Amniotic stem cell (primary cell): Measurements from ENCODE around the gene PFKFB3.
"Not testable (repeated sequence)": the region's sequence is repeated elsewhere in the genome, so short reads cannot be mapped to it uniquely, and the experiment has no call there.

Source experiments
- DNase-seq: peaks from one replicate; lab custom pipeline; 2025; lab: John Stamatoyannopoulos, UW

PFKFB3 gene

GRCh38 chr10:6236349-6237198, 33.8 kb downstream of the PFKFB3 start:
- DNase-seq = no peak

DNA sequence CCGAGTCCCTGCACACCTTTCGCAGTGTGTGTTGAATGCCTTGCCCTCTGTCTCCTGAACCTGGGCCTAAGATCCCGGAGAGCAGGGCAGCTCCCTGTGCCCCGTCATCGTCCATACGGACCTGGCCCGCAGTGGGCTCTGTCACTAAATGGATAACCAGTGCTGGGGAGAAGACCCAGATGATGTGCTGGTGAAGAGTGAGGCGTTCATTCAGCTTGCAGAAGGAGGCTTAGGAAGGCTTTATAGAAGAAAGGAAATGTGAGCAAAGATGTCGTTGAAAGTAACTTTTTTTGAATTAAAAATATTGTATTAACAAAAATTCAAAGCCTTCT, 34.4 kb downstream of the PFKFB3 start:
- DNase-seq = no peak

DNA sequence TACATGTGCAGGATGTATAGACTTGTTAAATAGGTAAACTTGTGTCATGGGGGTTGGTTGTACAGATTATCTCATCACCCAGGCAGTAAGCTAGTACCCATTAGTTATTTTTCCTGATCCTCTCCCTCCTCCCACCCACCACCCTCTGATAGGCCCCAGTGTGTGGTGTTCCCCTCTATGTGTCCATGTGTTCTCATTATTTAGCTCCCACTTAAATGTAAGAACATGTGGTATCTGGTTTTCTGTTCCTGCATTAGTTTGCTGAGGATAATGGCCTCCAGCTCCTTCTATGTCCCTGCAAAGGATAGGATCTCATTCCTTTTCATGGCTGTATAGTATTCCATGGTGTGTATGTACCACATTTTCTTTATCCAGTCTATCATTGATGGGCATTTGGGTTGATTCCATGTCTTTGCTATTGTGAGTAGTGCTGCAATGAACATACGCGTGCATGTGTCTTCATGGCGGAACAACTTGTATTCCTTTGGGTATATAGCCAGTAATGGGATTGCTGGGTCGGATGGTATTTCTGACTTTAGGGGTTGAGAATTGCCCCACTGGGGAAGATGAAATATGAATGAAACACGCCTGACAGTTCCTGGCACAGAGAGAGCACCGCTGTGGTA, 36.0 kb downstream of the PFKFB3 start:
- not testable (repeated sequence) for DNase-seq

DNA sequence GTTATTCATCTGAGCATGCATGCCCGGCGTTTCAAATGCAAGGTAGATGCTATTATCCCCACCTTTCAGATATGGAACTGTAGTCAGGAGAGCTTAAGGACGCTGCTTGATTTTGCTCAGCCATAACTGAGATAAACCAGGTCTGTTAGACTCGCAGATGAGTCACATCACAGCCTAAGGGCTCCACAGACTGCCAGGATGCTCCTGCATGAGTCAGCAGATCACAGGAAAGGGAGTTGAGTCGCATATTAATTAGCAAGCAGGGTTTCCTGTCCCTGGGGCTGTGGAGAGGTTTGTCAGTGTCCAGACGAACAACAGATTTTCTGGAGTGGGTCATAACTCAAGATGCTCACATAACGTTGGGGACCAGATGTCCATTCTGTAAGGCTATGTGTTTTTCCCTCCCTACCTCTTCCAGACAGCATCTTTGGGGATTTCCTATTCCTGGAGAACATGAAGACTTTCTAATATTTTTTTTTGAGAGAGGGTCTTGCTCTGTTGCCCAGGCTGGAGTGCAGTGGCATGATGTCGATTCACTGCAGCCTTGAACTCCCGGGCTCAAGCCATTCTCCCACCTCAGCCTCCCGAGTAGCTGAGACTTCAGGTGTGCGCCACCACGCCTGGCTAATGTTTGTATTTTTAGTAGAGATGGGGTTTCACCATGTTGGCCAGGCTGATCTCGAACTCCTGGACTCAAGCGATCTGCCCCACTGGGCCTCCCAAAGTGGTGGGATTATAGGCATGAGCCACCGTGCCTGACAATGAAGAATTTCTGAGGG, 36.7 kb downstream of the PFKFB3 start:
- DNase-seq = peak; percentile 97

- no peak for DNase-seq
Observed at GRCh38 chr10:6240254-6240653, 37.5 kb downstream of the PFKFB3 start.

- DNase-seq = no peak
Observed at GRCh38 chr10:6242089-6242488, 39.4 kb downstream of the PFKFB3 start.

GRCh38 chr10:6244510-6244909, 41.8 kb downstream of the PFKFB3 start:
- DNase-seq = no peak

GRCh38 chr10:6247041-6247712, 44.4 kb downstream of the PFKFB3 start:
- DNase-seq = no peak

GRCh38 chr10:6248908-6249307, 46.2 kb downstream of the PFKFB3 start:
- DNase-seq = not testable (repeated sequence)

GRCh38 chr10:6249698-6250097, 47.0 kb downstream of the PFKFB3 start:
- DNase-seq = no peak

DNA sequence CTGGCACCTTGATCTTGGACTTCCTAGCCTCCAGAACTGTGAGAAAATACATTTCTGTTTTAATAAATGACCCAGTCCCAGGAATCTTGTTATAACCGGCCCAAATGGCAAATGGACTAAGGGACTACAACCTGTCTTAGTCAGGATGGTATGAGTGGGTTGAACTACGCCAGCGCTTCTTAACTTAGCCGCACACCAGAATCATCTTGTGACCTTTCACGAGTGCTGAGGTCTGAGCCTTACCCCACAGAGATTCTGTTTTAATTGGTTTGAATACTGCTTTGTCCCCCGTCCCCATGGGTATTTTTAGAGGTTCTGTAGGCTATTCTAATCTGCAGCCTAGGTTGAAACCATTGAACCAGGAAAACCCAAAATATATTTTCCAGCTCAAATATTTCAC, 48.0 kb downstream of the PFKFB3 start:
- DNase-seq = no peak

DNA sequence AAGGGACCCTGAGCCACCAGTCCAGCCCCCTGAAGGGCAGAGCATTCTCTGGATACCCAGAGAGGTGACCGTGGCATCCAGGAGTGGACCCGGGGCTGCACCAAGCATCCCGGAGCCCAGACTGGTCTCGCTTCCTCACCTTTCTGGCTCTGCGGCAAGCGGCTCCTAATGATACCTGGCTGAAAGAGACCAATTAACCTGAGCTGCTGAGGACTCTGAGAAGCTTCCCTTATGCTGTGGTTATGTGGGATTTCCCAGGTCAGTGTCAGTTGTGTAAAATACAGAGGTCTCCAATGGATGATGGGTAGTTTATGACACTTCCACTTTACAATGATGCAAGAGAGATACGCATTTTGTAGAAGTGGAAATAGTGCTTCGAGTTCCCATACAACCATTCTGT, 51.5 kb downstream of the PFKFB3 start:
- DNase-seq = no peak

GRCh38 chr10:6255548-6256061, 52.9 kb downstream of the PFKFB3 start:
- DNase-seq = no peak

- no peak for DNase-seq
Observed at GRCh38 chr10:6256439-6256838, 53.7 kb downstream of the PFKFB3 start.

- DNase-seq = no peak
Observed at GRCh38 chr10:6259153-6259552, 56.4 kb downstream of the PFKFB3 start.

GRCh38 chr10:6260843-6261242, 58.1 kb downstream of the PFKFB3 start:
- DNase-seq = no peak

DNA sequence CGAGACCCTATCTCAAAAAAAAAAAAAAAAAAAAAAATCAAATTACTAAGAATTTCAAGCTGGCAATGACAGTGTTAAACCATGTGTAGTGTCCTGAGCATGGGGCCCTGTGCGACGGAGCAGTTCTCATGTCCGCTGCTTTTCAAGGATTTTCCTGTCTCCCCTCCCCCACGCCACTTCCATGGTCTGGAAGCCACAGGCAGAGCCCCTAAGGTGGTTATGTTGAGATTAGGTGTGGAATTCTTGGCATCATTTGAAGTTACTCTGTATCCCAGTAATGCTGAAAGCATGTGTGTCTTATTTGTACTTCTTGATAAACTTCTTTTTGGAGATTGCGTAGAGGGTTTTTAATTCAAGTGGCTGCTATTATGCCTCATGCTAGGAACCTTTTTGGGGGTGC, 65.2 kb downstream of the PFKFB3 start:
- DNase-seq = no peak

DNA sequence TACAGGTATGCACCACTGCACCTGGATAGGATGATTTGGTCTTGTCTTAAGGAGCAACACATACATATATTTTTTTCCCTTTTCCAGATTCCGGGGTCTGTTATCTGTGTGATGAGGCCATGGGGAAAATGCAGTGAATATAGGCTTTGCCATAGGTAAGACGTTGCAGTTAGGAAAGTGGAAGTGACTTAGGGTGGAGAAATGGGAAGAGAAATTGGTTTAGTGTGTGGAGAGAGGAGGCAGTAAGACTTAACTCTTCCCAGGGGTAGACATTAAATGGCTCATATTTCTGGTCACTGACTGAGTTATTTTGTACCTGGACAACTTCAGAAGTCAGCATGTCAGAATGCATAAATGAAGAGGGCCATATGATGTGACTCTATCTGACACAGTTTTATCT, 66.7 kb downstream of the PFKFB3 start:
- DNase-seq = no peak

DNA sequence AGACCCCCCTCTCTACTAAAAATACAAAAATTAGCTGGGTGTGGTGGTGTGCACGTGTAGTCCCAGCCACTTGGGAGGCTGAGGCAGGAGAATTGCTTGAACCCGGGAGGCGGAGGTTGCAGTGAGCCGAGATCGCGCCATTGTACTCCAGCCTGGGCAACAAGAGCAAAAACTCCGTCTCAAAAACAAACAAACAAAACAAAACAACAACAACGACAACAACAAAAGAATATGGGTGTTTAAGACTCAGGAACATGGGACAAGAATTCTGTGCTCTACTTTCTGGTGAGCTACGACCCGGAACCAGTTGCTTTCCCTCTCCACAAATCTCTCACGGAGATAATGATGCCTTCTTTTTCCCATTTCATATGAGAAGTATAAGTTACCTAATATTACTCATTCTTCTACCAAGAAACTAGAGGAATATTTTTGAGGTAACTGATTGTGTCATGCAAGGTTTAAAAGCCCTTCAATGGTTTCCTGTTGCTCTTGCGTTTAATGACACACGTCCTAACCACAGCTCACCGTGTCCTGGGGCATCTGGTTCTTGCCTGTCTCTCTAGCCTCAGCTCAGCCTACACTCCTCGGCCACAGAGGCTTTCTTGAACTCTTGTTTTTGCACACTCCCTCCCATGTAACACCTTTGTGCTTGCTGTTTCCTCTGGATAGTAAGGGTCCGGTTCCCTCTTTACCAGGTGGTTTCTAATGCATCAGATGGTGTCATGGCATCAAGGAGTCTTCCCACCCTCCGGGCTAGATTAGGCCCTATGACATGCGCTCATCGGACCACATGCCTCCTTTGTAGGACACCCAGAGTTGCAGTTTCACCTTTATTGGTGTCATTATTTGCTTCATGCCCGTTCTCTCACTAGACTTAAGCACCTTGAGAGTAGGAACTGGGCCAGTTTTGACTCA, 67.5 kb downstream of the PFKFB3 start:
- no peak for DNase-seq

- DNase-seq = no peak
Observed at GRCh38 chr10:6270951-6271350, 68.2 kb downstream of the PFKFB3 start.

- no peak for DNase-seq
Observed at GRCh38 chr10:6271663-6272062, 68.9 kb downstream of the PFKFB3 start.
